Measurements from ENCODE around the gene AP1M1.

AP1M1 gene

GRCh38 chr19:16207490-16208025 is 9.8 kb downstream of the AP1M1 start:
- Histone ChIP-seq H3K4me3 (ENCODE audit: low read depth, low read length) (no peak overlapping the region), H3K27ac (ENCODE audit: extremely low read depth, low read depth, low read length) (no peak overlapping the region), H3K4me1 (ENCODE audit: control insufficient read depth, insufficient read depth, low read length) (no peaks in the 10 kb centered on the region), H3K36me3 (ENCODE audit: control insufficient read depth in 2 of 2, insufficient read depth in 1 of 2, low read length in 2 of 2) (peaks cover 28 to 92% of the 10 kb centered on the region in 2 experiments), H3K9me3 (ENCODE audit: control insufficient read depth, insufficient read depth, low read depth, low read length) (no peaks in the 10 kb centered on the region)
- ChIA-PET POLR2A (no interaction called here), CTCF (interaction anchor here (0.8 kb wide), 1 partner anchor 40 kb away, joined by 3 read pairs; no protein-coding TSS in a partner anchor)
- no peak for TF ChIP-seq ZNF776 (tag by site-specific recombination; IDR thresholded peaks at IDR 0.05; ENCODE audit: borderline replicate concordance)
- TF ChIP-seq ZNF354C (tag by site-specific recombination; IDR thresholded peaks at IDR 0.05; ENCODE audit: borderline replicate concordance, low read depth) = no peak

DNA sequence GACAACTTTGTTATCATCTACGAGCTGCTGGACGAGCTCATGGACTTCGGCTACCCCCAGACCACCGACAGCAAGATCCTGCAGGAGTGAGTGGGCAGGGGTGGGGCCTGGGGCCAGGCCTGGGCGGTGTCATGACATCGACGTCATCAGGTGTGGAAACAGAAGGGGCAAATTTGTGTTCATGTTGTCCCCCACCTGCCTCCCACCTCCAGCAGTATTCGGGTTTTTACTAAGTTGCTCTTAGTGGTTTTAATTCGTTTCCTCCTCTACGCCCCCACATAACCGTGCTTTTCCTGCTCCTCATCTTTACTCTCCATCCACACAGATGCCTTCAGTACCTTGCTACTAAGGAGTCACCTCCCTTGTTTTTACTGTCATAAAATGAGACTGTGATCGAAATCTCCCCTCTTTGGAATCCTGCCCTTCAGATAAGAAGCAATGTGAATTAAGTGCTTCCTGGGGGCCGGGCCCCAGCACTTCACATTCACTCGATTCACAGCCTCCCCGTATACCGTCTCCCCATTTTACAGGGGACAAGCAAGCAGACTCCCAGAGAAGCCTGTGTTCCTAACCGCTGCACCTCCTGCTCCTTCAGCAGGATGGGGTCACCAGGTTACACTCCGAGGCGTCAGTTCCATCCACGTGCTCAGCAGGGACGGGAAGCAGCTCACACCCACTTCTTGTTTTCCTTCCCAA is 10.5 kb downstream of the AP1M1 start:
- TF ChIP-seq WT1 (tag by site-specific recombination; IDR thresholded peaks at IDR 0.05) = no peak
- no peak for TF ChIP-seq ZNF473 (tag by site-specific recombination; IDR thresholded peaks at IDR 0.05)
- peak; percentile 47; the same call in 1 of the 2 replicates for TF ChIP-seq EGR2 (tag by site-specific recombination; IDR thresholded peaks at IDR 0.05; ENCODE audit: low read depth)
- no peak for TF ChIP-seq ZNF561 (tag by site-specific recombination; IDR thresholded peaks at IDR 0.05; ENCODE audit: borderline replicate concordance)
- TF ChIP-seq ZNF558 (tag by site-specific recombination; IDR thresholded peaks at IDR 0.05) = no peak
- TF ChIP-seq ZFHX2 (tag by site-specific recombination; conservative IDR thresholded peaks at IDR 0.05) = 0 out of 2 replicates have a peak, but pooled peaks have one; percentile 25
- no peak for TF ChIP-seq ZNF707 (tag by site-specific recombination; IDR thresholded peaks at IDR 0.05)
- TF ChIP-seq ZNF521 (tag by site-specific recombination; IDR thresholded peaks at IDR 0.05) = no peak
- H3K9me3 ChIP-seq (ENCODE audit: control insufficient read depth, insufficient read depth, low read depth, low read length) = no peaks in the 10 kb centered on the region
- CTCF ChIA-PET = interaction anchor here (0.8 kb wide), 1 partner anchor 39 kb away, joined by 3 read pairs; no protein-coding TSS in a partner anchor
- POLR2A ChIA-PET = no interaction called here
- peaks cover 28 to 88% of the 10 kb centered on the region in 2 experiments for H3K36me3 ChIP-seq (ENCODE audit: control insufficient read depth in 2 of 2, insufficient read depth in 1 of 2, low read length in 2 of 2)
- H3K4me3 ChIP-seq (ENCODE audit: low read depth, low read length) = no peak overlapping the region
- no peak overlapping the region for H3K27ac ChIP-seq (ENCODE audit: extremely low read depth, low read depth, low read length)
- H3K4me1 ChIP-seq (ENCODE audit: control insufficient read depth, insufficient read depth, low read length) = no peaks in the 10 kb centered on the region

DNA sequence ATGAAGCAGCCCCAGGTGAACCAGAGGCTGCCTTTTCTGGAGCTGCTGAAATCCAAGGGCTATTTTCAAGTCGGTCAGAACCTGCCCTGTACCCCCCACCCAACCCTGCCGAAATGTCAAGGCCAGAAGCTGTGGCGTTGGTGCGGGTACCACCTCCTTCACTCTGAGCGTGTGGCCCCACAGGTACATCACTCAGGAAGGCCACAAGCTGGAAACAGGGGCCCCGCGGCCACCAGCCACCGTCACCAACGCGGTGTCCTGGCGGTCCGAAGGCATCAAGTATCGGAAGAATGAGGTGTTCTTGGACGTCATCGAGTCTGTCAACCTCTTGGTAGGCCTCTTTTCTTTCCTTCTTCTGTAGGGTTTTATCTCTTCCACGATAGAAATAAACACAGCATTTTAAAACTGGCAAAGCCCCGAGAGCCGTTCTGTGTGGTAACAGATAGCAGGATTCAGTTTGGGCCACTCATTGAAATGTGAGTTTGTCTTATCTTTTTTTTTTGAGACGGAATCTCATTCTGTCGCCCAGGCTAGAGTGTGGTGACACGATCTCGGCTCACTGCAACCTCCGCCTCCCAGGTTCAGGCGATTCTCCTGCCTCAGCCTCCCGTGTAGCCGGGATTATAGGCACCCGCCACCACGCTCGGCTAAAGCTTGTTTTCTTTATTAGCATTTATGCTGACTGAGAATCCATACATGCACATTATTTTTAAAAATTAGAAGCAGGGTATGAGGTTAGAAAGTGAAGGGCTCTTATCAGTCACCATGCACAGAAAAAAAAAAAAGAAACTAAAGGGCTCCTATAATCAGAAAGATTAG is 11.3 kb downstream of the AP1M1 start:
- peaks cover 28 to 80% of the 10 kb centered on the region in 2 experiments for H3K36me3 ChIP-seq (ENCODE audit: control insufficient read depth in 2 of 2, insufficient read depth in 1 of 2, low read length in 2 of 2)
- H3K4me3 ChIP-seq (ENCODE audit: low read depth, low read length) = no peak overlapping the region
- ChIA-PET CTCF (interaction anchor here (0.7 kb wide), 2 partner anchors 14 to 174 kb away, joined by 3 read pairs; no protein-coding TSS in a partner anchor), POLR2A (no interaction called here)
- H3K27ac ChIP-seq (ENCODE audit: extremely low read depth, low read depth, low read length) = no peak overlapping the region
- H3K9me3 ChIP-seq (ENCODE audit: control insufficient read depth, insufficient read depth, low read depth, low read length) = no peaks in the 10 kb centered on the region
- no peak for TF ChIP-seq ZNF707 (tag by site-specific recombination; IDR thresholded peaks at IDR 0.05)
- TF ChIP-seq ZNF521 (tag by site-specific recombination; IDR thresholded peaks at IDR 0.05) = no peak
- no peak for TF ChIP-seq ZNF335 (tag by site-specific recombination; conservative IDR thresholded peaks at IDR 0.05)
- TF ChIP-seq KLF1 (tag by site-specific recombination; IDR thresholded peaks at IDR 0.05) = no peak
- no peak for TF ChIP-seq ZNF350 (tag by site-specific recombination; IDR thresholded peaks at IDR 0.05)
- TF ChIP-seq, protein P1, sequence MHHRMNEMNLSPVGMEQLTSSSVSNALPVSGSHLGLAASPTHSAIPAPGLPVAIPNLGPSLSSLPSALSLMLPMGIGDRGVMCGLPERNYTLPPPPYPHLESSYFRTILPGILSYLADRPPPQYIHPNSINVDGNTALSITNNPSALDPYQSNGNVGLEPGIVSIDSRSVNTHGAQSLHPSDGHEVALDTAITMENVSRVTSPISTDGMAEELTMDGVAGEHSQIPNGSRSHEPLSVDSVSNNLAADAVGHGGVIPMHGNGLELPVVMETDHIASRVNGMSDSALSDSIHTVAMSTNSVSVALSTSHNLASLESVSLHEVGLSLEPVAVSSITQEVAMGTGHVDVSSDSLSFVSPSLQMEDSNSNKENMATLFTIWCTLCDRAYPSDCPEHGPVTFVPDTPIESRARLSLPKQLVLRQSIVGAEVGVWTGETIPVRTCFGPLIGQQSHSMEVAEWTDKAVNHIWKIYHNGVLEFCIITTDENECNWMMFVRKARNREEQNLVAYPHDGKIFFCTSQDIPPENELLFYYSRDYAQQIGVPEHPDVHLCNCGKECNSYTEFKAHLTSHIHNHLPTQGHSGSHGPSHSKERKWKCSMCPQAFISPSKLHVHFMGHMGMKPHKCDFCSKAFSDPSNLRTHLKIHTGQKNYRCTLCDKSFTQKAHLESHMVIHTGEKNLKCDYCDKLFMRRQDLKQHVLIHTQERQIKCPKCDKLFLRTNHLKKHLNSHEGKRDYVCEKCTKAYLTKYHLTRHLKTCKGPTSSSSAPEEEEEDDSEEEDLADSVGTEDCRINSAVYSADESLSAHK (tag by site-specific recombination; IDR thresholded peaks at IDR 0.05) = no peak
- no peak for TF ChIP-seq ZNF266 (tag by site-specific recombination; IDR thresholded peaks at IDR 0.05; ENCODE audit: low read depth)
- TF ChIP-seq ZXDB (tag by site-specific recombination; IDR thresholded peaks at IDR 0.05) = no peak
- TF ChIP-seq ZNF274 (IDR thresholded peaks at IDR 0.05; ENCODE audit: low read length) = no peak
- TF ChIP-seq ZNF274 (tag by site-specific recombination; IDR thresholded peaks at IDR 0.05; ENCODE audit: borderline replicate concordance) = no peak
- TF ChIP-seq MZF1 (tag by site-specific recombination; IDR thresholded peaks at IDR 0.05; ENCODE audit: borderline replicate concordance) = no peak
- TF ChIP-seq ZNF248 (tag by site-specific recombination; IDR thresholded peaks at IDR 0.05) = no peak
- no peak for TF ChIP-seq ZNF416 (tag by site-specific recombination; IDR thresholded peaks at IDR 0.05)
- no peak for TF ChIP-seq ZNF121 (tag by site-specific recombination; IDR thresholded peaks at IDR 0.05)
- no peaks in the 10 kb centered on the region for H3K4me1 ChIP-seq (ENCODE audit: control insufficient read depth, insufficient read depth, low read length)

Measured in HEK293 (cell line).